ENCODE measurements around the gene MEX3C. TPM values are rescaled to one million over a fixed set of nuclear protein-coding genes. Genes with fewer than 3 reads are reported as not detected.

MEX3C gene
- total and polyA plus RNA-seq, 2 of the 4 experiments (the other 2 are of a cell fraction) = 26.0 to 50.9 TPM

DNA sequence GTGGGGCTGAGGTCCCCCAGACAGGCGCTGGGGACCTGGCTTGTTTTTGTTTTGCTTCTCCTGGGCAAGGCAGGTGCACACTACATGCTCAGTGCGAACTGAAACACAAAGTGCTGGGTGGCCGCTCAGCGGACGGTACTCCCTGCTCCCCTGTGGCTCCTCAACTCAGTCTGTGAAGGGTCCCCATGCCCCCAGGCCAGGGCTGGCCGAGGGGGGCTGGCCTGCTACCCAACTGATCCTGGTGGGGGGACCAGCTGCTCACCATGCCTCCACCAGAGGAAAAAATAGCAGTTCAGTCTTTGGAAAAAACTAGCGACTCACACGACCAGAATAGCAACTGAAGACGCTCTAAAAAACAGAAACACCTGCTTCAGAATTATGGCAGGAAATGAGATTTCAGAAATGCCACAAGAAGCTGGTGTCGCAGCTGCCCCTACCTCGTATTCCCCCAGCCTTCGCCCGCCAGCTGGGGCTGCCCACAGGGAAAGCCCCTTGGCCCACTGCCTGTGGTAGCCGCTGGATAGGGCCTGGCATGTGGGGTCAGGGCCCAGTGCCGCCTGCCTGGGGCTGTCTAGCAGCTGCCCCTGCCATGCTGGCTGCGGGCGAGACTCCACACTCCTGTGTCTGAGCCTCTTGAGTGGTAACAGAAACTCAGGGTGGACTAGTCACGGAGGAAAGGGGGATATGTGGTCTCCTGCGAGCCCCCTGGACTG, 43.7 kb downstream of the MEX3C start:
- POLR2A ChIA-PET (ENCODE audit: unreplicated experiment) = no interaction called here
- H2BK15ac ChIP-seq (ENCODE audit: low read depth, low read length) = no peak overlapping the region

More for the DNA sequence above, 43.7 kb downstream of the MEX3C start:
- no peaks in the 10 kb centered on the region for H3K9me3 ChIP-seq (ENCODE audit: control insufficient read depth, insufficient read depth, low read length)
- H3K23ac ChIP-seq (ENCODE audit: low read depth, low read length) = no peak overlapping the region
- H3K27ac ChIP-seq (ENCODE audit: insufficient read depth, low read length) = no peak overlapping the region
- H3K56ac ChIP-seq (ENCODE audit: extremely low read depth, insufficient read depth, low read length) = no peak overlapping the region
- no TSS peak for BruUV-seq (replicated peaks)
- in situ Hi-C loops (cut with MboI; ENCODE audit: low sequenced_read_pairs) = no loop called here
- no peak overlapping the region for H3K4ac ChIP-seq (ENCODE audit: low read depth, low read length)
- H2BK5ac ChIP-seq (ENCODE audit: low read depth, low read length, poor library complexity, severe bottlenecking) = no peak overlapping the region
- intact Hi-C loops (cut with micrococcal nuclease) = no loop called here
- H2BK120ac ChIP-seq (ENCODE audit: low read depth, low read length) = no peak overlapping the region
- no peak overlapping the region for H2AFZ ChIP-seq (replicated peaks; ENCODE audit: low read length, poor library complexity)
- no peak overlapping the region for H3K14ac ChIP-seq (replicated peaks; ENCODE audit: low read depth, low read length)
- no peaks in the 10 kb centered on the region for H3K9me1 ChIP-seq (ENCODE audit: insufficient read depth, low read length)
- H2AK9ac ChIP-seq (replicated peaks; ENCODE audit: low read depth, low read length, poor library complexity) = no peak overlapping the region
- no peak overlapping the region for H4K91ac ChIP-seq (ENCODE audit: insufficient read depth, low read depth, low read length)
- H3K18ac ChIP-seq (ENCODE audit: low read depth, low read length) = no peak overlapping the region
- no peak overlapping the region for H4K8ac ChIP-seq (ENCODE audit: low read depth in 2 of 2, low read length in 2 of 2)
- H4K5ac ChIP-seq (ENCODE audit: low read depth, low read length) = no peak overlapping the region
- DNase-seq (no peak), ATAC-seq (ENCODE audit: low read depth) (no peak)
- H3K4me3 ChIP-seq (ENCODE audit: insufficient read depth, low read depth, low read length) = no peak overlapping the region
- no peak overlapping the region for H3K9ac ChIP-seq (ENCODE audit: low read depth, low read length)
- 80% methylated on average over 8 of the region's 19 CpGs; no CpG with 5 or more reads in 1 of the 2 experiments for WGBS, 2 experiments (ENCODE audit: extremely low coverage in 2 of 2, insufficient read length in 1 of 2)
- no peaks in the 10 kb centered on the region for H3K79me1 ChIP-seq (ENCODE audit: low read depth in 1 of 2, low read length in 2 of 2)
- H2AK5ac ChIP-seq (ENCODE audit: low read depth, low read length) = no peak overlapping the region
- H2BK20ac ChIP-seq (ENCODE audit: low read depth, low read length) = no peak overlapping the region
- CTCF ChIA-PET = no interaction called here
- H3K4me2 ChIP-seq (ENCODE audit: low read depth, low read length) = no peak overlapping the region
- dilution Hi-C loops (cut with HindIII; ENCODE audit: low sequenced_read_pairs, unreplicated experiment) = no loop called here
- no peaks in the 10 kb centered on the region for H4K20me1 ChIP-seq (ENCODE audit: insufficient read depth, low read length)
- H3K27me3 ChIP-seq (ENCODE audit: control insufficient read depth, insufficient read depth, low read length) = no peaks in the 10 kb centered on the region
- TF ChIP-seq BHLHE40 (IDR thresholded peaks at IDR 0.05; ENCODE audit: low read depth, low read length) (no peak), POLR2A (IDR thresholded peaks at IDR 0.05; ENCODE audit: low read depth, low read length) (no peak), RFX5 (IDR thresholded peaks at IDR 0.05; ENCODE audit: low read depth, low read length) (no peak), RAD21 (IDR thresholded peaks at IDR 0.05; ENCODE audit: low read length) (no peak), RCOR1 (IDR thresholded peaks at IDR 0.05; ENCODE audit: insufficient replicate concordance, low read length) (no peak), MAFK (IDR thresholded peaks at IDR 0.05; ENCODE audit: low read depth, low read length) (no peak), MAZ (IDR thresholded peaks at IDR 0.05; ENCODE audit: borderline replicate concordance, low read depth, low read length) (no peak), SMC3 (IDR thresholded peaks at IDR 0.05; ENCODE audit: low read depth, low read length) (no peak), CEBPB (IDR thresholded peaks at IDR 0.05; ENCODE audit: low read depth, low read length) (no peak), FOS (IDR thresholded peaks at IDR 0.05; ENCODE audit: low read depth, low read length) (no peak)
- TF ChIP-seq, protein P1, sequence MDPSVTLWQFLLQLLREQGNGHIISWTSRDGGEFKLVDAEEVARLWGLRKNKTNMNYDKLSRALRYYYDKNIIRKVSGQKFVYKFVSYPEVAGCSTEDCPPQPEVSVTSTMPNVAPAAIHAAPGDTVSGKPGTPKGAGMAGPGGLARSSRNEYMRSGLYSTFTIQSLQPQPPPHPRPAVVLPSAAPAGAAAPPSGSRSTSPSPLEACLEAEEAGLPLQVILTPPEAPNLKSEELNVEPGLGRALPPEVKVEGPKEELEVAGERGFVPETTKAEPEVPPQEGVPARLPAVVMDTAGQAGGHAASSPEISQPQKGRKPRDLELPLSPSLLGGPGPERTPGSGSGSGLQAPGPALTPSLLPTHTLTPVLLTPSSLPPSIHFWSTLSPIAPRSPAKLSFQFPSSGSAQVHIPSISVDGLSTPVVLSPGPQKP (IDR thresholded peaks at IDR 0.05; ENCODE audit: borderline replicate concordance, low read depth, low read length) = no peak
- TF ChIP-seq, protein P2, sequence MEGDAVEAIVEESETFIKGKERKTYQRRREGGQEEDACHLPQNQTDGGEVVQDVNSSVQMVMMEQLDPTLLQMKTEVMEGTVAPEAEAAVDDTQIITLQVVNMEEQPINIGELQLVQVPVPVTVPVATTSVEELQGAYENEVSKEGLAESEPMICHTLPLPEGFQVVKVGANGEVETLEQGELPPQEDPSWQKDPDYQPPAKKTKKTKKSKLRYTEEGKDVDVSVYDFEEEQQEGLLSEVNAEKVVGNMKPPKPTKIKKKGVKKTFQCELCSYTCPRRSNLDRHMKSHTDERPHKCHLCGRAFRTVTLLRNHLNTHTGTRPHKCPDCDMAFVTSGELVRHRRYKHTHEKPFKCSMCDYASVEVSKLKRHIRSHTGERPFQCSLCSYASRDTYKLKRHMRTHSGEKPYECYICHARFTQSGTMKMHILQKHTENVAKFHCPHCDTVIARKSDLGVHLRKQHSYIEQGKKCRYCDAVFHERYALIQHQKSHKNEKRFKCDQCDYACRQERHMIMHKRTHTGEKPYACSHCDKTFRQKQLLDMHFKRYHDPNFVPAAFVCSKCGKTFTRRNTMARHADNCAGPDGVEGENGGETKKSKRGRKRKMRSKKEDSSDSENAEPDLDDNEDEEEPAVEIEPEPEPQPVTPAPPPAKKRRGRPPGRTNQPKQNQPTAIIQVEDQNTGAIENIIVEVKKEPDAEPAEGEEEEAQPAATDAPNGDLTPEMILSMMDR (conservative IDR thresholded peaks at IDR 0.05; ENCODE audit: low read depth, low read length) = no peak
- no peaks in the 10 kb centered on the region for H3K36me3 ChIP-seq (ENCODE audit: control insufficient read depth, insufficient read depth, low read length)
- H3K4me1 ChIP-seq (ENCODE audit: control insufficient read depth, insufficient read depth, low read length) = no peaks in the 10 kb centered on the region
